Neural progenitor cell (in vitro differentiated cells): ENCODE results near the gene KIF2C.

Experiments
- EZH2 ChIP-seq: fragments of 200-600 bp; sonication (generic); IDR thresholded peaks from 2 replicates; pipeline ENCODE4 v1.6.1; 2017; ENCODE audit warnings: antibody characterized with exemption, mild to moderate bottlenecking, moderate library complexity
- TF ChIP-seq, protein P1 (sequence below): fragments of 200-600 bp; sonication (generic); IDR thresholded peaks from 2 replicates; pipeline ENCODE4 v1.5.1; 2017; ENCODE audit warnings: antibody characterized with exemption, mild to moderate bottlenecking

DNA sequence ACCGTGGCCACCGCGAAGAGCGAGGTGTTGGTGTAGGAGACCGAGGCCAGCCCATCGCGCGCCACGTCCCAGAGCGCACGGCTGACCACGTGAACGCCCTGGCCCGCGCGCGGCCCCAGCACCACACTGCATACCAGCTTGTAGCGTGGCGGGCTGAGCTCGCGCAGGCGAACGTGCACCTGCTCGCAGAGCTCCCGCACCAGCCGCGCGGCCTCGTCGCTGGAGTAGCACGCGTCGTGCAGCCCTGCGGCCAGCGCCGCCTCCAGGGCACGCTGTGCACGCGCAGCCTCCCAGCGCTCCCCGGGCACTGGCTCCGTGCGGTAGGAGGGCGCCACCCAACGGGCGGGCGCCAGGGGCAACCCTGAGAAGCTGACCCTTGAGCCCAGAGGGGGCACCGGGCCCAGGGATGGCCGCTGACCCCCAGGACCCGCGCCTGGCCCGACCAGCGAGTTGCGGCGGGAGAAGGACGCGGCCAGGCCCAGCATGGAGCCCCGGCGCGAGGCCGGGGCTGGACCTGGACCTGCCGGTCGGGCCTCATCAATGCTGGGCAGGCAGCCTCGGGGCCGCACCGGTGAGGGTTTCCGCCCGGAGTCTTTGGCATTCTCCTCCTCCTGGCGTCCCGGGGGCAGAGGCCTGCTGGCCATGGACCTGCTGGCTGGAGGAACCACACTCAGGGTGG, 66.5 kb downstream of the KIF2C start:
- TF ChIP-seq, protein P1, sequence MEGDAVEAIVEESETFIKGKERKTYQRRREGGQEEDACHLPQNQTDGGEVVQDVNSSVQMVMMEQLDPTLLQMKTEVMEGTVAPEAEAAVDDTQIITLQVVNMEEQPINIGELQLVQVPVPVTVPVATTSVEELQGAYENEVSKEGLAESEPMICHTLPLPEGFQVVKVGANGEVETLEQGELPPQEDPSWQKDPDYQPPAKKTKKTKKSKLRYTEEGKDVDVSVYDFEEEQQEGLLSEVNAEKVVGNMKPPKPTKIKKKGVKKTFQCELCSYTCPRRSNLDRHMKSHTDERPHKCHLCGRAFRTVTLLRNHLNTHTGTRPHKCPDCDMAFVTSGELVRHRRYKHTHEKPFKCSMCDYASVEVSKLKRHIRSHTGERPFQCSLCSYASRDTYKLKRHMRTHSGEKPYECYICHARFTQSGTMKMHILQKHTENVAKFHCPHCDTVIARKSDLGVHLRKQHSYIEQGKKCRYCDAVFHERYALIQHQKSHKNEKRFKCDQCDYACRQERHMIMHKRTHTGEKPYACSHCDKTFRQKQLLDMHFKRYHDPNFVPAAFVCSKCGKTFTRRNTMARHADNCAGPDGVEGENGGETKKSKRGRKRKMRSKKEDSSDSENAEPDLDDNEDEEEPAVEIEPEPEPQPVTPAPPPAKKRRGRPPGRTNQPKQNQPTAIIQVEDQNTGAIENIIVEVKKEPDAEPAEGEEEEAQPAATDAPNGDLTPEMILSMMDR = no peak
- TF ChIP-seq EZH2 = no peak
